Measurements from ENCODE around the gene NXNL1. TPM values are rescaled to one million over a fixed set of nuclear protein-coding genes. Genes with fewer than 3 reads are reported as not detected.
"Not testable (repeated sequence)": the region's sequence is repeated elsewhere in the genome, so short reads cannot be mapped to it uniquely, and the experiment has no call there.

NXNL1 gene
- total and polyA plus RNA-seq, 2 experiments from 2014 or later = 0.16 TPM; not detected in 1

DNA sequence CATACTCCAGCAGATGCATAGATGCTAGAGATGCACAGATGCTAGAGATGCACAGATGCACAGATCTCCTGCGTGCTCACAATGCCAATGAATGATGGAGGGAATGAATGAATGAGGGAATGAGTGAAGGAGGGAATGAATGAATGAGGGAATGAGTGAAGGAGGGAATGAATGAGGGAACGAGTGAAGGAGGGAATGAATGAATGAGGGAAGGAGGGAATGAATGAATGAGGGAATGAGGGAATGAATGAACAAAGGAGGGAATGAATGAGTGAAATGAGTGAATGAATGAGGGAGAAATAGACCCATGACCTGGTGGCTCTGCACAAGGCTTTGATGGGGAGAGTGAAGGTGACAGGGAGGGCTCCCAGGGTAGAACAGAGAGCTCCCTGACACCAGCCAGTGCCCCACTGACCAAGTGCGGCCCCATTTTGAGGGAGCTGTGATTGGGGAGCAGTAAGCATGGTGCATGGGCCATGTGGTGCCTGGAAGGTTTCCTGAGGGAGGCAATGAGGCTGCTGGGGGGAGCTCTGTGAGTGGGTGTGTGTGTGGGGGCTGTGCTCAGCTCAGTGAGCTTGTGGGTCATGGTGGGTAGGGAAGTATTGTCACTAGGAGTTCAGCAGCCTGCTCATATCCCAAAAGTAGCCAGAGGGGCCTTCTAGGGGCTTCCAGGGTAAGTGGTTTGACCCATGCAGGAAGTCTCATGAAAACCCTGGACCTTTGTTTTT lies 22.3 kb upstream of the NXNL1 start:
- Histone ChIP-seq H3K36me3 (no peaks in the 10 kb centered on the region), H3K27ac (no peak overlapping the region), H3K27me3 (no peaks in the 10 kb centered on the region), H3K4me1 (ENCODE audit: low read depth) (no peaks in the 10 kb centered on the region), H3K9me3 (ENCODE audit: low read depth) (no peaks in the 10 kb centered on the region), H3K4me3 (no peak overlapping the region)
- TF ChIP-seq, protein P1, sequence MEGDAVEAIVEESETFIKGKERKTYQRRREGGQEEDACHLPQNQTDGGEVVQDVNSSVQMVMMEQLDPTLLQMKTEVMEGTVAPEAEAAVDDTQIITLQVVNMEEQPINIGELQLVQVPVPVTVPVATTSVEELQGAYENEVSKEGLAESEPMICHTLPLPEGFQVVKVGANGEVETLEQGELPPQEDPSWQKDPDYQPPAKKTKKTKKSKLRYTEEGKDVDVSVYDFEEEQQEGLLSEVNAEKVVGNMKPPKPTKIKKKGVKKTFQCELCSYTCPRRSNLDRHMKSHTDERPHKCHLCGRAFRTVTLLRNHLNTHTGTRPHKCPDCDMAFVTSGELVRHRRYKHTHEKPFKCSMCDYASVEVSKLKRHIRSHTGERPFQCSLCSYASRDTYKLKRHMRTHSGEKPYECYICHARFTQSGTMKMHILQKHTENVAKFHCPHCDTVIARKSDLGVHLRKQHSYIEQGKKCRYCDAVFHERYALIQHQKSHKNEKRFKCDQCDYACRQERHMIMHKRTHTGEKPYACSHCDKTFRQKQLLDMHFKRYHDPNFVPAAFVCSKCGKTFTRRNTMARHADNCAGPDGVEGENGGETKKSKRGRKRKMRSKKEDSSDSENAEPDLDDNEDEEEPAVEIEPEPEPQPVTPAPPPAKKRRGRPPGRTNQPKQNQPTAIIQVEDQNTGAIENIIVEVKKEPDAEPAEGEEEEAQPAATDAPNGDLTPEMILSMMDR (IDR thresholded peaks at IDR 0.05; ENCODE audit: low read depth, low read length) = no peak
- DNase-seq (ENCODE audit: low read depth in 1 of 2, low spot score in 1 of 2) = no peak

DNA sequence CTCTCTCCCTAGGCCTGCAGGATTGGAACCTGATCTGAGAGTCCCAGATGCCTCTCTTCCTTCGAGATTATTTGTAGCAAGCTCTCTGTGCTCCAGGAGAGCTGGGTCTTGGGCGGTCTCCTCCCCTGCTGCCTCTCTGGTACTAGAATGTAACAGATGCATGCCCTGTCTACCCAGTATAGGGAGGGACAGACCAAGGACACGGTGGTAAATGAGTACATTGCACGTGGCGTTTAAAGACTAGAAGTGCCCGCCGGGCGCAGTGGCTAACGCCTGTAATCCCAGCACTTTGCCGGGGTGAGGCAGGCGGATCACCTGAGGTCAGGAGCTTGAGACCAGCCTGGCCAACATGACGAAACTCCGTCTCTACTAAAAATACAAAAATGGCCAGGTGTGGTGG lies 21.3 kb upstream of the NXNL1 start:
- Histone ChIP-seq H3K36me3 (no peaks in the 10 kb centered on the region), H3K4me3 (no peak overlapping the region), H3K9me3 (ENCODE audit: low read depth) (no peaks in the 10 kb centered on the region), H3K27ac (no peak overlapping the region), H3K27me3 (no peaks in the 10 kb centered on the region), H3K4me1 (ENCODE audit: low read depth) (no peaks in the 10 kb centered on the region)
- DNase-seq (ENCODE audit: low read depth in 1 of 2, low spot score in 1 of 2) = no peak
- TF ChIP-seq, protein P1 (IDR thresholded peaks at IDR 0.05; ENCODE audit: low read depth, low read length) = no peak

DNA sequence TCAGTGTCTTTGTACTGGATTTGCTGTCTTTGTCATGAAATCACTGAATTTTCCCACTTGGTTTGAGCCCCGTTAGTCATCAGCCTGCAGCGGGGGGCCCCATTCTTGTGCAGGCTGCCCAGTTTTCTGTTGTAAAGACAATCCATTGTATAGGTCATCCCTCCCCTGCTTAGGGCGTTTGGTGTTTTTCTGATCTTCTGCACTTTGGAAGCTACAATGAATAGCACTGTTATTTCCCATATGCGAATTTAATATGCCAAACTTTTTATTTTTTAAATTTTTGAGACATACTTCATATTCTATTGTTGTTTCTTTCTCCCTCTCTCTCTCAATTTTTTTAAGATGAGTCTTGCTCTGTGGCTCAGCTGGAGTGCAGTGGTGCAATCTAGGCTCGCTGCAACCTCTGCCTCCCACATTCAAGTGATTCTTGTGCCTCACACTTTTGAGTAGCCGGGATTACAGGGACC lies 18.6 kb upstream of the NXNL1 start:
- Histone ChIP-seq H3K4me1 (ENCODE audit: low read depth) (peaks cover 3% of the 10 kb centered on the region), H3K4me3 (no peak overlapping the region), H3K9me3 (ENCODE audit: low read depth) (no peaks in the 10 kb centered on the region), H3K27me3 (no peaks in the 10 kb centered on the region), H3K36me3 (no peaks in the 10 kb centered on the region), H3K27ac (no peak overlapping the region)
- TF ChIP-seq, protein P1 (IDR thresholded peaks at IDR 0.05; ENCODE audit: low read depth, low read length) = no peak
- DNase-seq (ENCODE audit: low read depth in 1 of 2, low spot score in 1 of 2) = peak in 1 of 2 donors; percentile 76

DNA sequence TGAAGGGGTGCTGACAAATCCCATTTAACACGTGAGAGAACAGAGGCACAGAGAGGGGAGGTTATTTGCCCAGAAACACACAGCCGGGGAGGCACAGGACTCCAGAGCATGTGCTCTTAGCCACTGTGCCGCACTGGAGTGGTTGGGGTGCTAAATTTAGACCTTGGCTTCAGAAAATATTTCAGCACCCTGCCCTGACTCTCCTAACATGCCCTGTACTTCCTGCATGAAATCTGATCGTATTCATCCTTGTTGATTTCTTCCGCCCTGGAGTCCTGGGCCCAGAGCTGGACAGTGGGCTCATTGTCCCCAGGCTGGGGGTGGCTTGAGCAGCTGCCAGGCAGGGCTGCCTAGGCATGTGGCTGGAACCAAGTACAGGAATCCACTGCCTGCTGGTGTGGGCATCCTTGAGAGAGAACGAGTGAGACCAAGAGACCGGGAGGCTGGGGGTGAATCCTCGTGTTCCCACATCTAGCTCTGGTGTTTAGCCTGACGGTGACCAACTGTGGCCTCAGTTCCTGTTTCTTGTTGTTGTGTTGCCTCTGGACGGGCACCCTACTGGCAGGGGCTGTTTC lies 14.9 kb upstream of the NXNL1 start:
- Histone ChIP-seq H3K27me3 (no peaks in the 10 kb centered on the region), H3K4me3 (no peak overlapping the region), H3K27ac (peak overlapping the region; percentile 57), H3K9me3 (ENCODE audit: low read depth) (no peaks in the 10 kb centered on the region), H3K4me1 (ENCODE audit: low read depth) (peaks cover 9% of the 10 kb centered on the region), H3K36me3 (no peaks in the 10 kb centered on the region)
- peak; percentile 59 to 72 for DNase-seq (ENCODE audit: low read depth in 1 of 2, low spot score in 1 of 2)
- TF ChIP-seq, protein P1 (IDR thresholded peaks at IDR 0.05; ENCODE audit: low read depth, low read length) = no peak

- not testable (repeated sequence) for H3K4me1 ChIP-seq (ENCODE audit: low read depth); H3K36me3 ChIP-seq; DNase-seq (ENCODE audit: low read depth in 1 of 2, low spot score in 1 of 2); H3K27me3 ChIP-seq; H3K4me3 ChIP-seq; H3K9me3 ChIP-seq (ENCODE audit: low read depth)
- peak overlapping the region; percentile 57 for H3K27ac ChIP-seq
Measured at GRCh38 chr19:17475011-17475540, 14.3 kb upstream of the NXNL1 start.

GRCh38 chr19:17473041-17473440 lies 12.3 kb upstream of the NXNL1 start:
- H3K4me3 ChIP-seq = no peak overlapping the region
- H3K9me3 ChIP-seq (ENCODE audit: low read depth) = no peaks in the 10 kb centered on the region
- no peak overlapping the region for H3K27ac ChIP-seq
- DNase-seq (ENCODE audit: low read depth in 1 of 2, low spot score in 1 of 2) = peak in 1 of 2 donors; percentile 82
- TF ChIP-seq, protein P1 (IDR thresholded peaks at IDR 0.05; ENCODE audit: low read depth, low read length) = no peak
- H3K36me3 ChIP-seq = no peaks in the 10 kb centered on the region
- no peaks in the 10 kb centered on the region for H3K27me3 ChIP-seq
- H3K4me1 ChIP-seq (ENCODE audit: low read depth) = peaks cover 14% of the 10 kb centered on the region
